ENCODE data around the gene ASPHD2. TPM values are rescaled to one million over a fixed set of nuclear protein-coding genes. Genes with fewer than 3 reads are reported as not detected.

ASPHD2 gene
- polyA plus RNA-seq, 1 of the 3 experiments (the other 2 are of a cell fraction): 2.2 TPM

GRCh38 chr22:26471522-26471921, 42.5 kb downstream of the ASPHD2 start:
- Histone ChIP-seq H3K4me3 (ENCODE audit: low read depth in 2 of 2, low read length in 1 of 2) (no peak overlapping the region), H3K4me1 (ENCODE audit: control insufficient read depth in 1 of 2, insufficient read depth in 2 of 2, low read depth in 1 of 2, low read length in 1 of 2) (peaks cover 0 to 7% of the 10 kb centered on the region in 2 experiments; a peak in 1 of 4 replicates), H4K20me1 (ENCODE audit: insufficient read depth) (no peaks in the 10 kb centered on the region), H3K27ac (ENCODE audit: low read depth in 2 of 2, low read length in 1 of 2) (peak overlapping the region in 1 of 2 experiments; percentile 61; a peak in 2 of 4 replicates), H3K36me3 (replicated peaks in 1 of 2; ENCODE audit: control insufficient read depth in 1 of 2, insufficient read depth in 2 of 2, low read length in 1 of 2) (peaks cover 43 to 78% of the 10 kb centered on the region in 2 experiments), H3K4me2 (peak overlapping the region; percentile 3; the same call in 1 of the 2 replicates), H3K27me3 (ENCODE audit: insufficient read depth) (no peaks in the 10 kb centered on the region), H3K9me3 (no peaks in the 10 kb centered on the region), H3F3A (replicated peaks; ENCODE audit: insufficient read depth) (peaks cover 9% of the 10 kb centered on the region), H3K79me2 (ENCODE audit: insufficient read depth) (no peaks in the 10 kb centered on the region), H3K9me2 (no peaks in the 10 kb centered on the region), H2AFZ (ENCODE audit: low read depth) (no peak overlapping the region), H3K9ac (no peak overlapping the region; the same call in 1 of the 2 replicates)
- no peak for DNase-seq
- TF ChIP-seq JUND (IDR thresholded peaks at IDR 0.05) (peak; percentile 77), TAF1 (IDR thresholded peaks at IDR 0.05; ENCODE audit: borderline replicate concordance, low read depth, low read length) (no peak), NFIC (IDR thresholded peaks at IDR 0.05; ENCODE audit: borderline replicate concordance) (no peak), TCF12 (IDR thresholded peaks at IDR 0.05) (peak; percentile 57), FOSL2 (IDR thresholded peaks at IDR 0.05; ENCODE audit: borderline replicate concordance, low read depth) (peak; percentile 84), PBX3 (IDR thresholded peaks at IDR 0.05) (peak; percentile 59)
- POLR2A ChIA-PET: interaction anchor here (0.6 kb wide), 1 partner anchor 9 kb away, joined by 3 read pairs; no protein-coding TSS in a partner anchor
- CTCF ChIA-PET: interaction anchor here (1.0 to 1.6 kb wide), 2 partner anchors 10 to 104 kb away, joined by 5 read pairs; no protein-coding TSS in a partner anchor
- 0% methylated on average over 1 of the region's 5 CpGs for WGBS (ENCODE audit: low lambda C conversion rate)

DNA sequence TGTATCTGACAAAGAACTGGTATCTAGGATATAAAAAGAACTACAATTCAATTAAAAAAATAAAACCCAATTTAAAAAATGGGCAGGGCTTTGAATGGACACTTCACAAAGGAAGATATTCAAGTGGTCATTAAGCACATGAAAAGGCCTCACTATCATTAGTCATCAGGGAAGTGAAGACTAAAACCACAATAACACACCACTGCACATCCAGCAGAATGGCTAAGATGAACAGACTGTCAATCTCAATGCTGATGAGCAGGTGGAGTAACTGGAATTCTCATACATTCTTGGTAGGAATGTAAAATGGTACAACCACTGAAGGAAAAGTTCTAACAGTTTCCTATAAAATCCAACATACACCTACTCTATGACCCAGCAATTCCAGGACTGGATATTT, 45.6 kb downstream of the ASPHD2 start:
- Histone ChIP-seq H3K4me2 (no peak overlapping the region), H2AFZ (ENCODE audit: low read depth) (no peak overlapping the region), H3K9me3 (no peaks in the 10 kb centered on the region), H3K9me2 (no peaks in the 10 kb centered on the region), H3K36me3 (replicated peaks in 1 of 2; ENCODE audit: control insufficient read depth in 1 of 2, insufficient read depth in 2 of 2, low read length in 1 of 2) (peaks cover 22 to 61% of the 10 kb centered on the region in 2 experiments), H3K27me3 (ENCODE audit: insufficient read depth) (no peaks in the 10 kb centered on the region), H3F3A (replicated peaks; ENCODE audit: insufficient read depth) (peaks cover 9% of the 10 kb centered on the region), H4K20me1 (ENCODE audit: insufficient read depth) (no peaks in the 10 kb centered on the region), H3K4me1 (ENCODE audit: control insufficient read depth in 1 of 2, insufficient read depth in 2 of 2, low read depth in 1 of 2, low read length in 1 of 2) (peaks cover 2 to 7% of the 10 kb centered on the region in 2 experiments; a peak in 3 of 4 replicates), H3K79me2 (ENCODE audit: insufficient read depth) (peaks cover 22% of the 10 kb centered on the region; the same call in 1 of the 2 replicates), H3K27ac (ENCODE audit: low read depth in 2 of 2, low read length in 1 of 2) (no peak overlapping the region), H3K9ac (no peak overlapping the region), H3K4me3 (ENCODE audit: low read depth in 2 of 2, low read length in 1 of 2) (no peak overlapping the region)
- POLR2A ChIA-PET: no interaction called here
- DNase-seq: no peak
- no peak for TF ChIP-seq MEF2A (IDR thresholded peaks at IDR 0.05; ENCODE audit: borderline replicate concordance, low read depth)
- no peak for TF ChIP-seq TAF1 (IDR thresholded peaks at IDR 0.05; ENCODE audit: borderline replicate concordance, low read depth, low read length)
- TF ChIP-seq, protein P1, sequence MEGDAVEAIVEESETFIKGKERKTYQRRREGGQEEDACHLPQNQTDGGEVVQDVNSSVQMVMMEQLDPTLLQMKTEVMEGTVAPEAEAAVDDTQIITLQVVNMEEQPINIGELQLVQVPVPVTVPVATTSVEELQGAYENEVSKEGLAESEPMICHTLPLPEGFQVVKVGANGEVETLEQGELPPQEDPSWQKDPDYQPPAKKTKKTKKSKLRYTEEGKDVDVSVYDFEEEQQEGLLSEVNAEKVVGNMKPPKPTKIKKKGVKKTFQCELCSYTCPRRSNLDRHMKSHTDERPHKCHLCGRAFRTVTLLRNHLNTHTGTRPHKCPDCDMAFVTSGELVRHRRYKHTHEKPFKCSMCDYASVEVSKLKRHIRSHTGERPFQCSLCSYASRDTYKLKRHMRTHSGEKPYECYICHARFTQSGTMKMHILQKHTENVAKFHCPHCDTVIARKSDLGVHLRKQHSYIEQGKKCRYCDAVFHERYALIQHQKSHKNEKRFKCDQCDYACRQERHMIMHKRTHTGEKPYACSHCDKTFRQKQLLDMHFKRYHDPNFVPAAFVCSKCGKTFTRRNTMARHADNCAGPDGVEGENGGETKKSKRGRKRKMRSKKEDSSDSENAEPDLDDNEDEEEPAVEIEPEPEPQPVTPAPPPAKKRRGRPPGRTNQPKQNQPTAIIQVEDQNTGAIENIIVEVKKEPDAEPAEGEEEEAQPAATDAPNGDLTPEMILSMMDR (IDR thresholded peaks at IDR 0.05): no peak
- TF ChIP-seq FOXM1 (IDR thresholded peaks at IDR 0.05; ENCODE audit: low read depth): no peak
- TF ChIP-seq NRF1 (IDR thresholded peaks at IDR 0.05; ENCODE audit: low read depth, low read length): no peak
- TF ChIP-seq, protein P2, sequence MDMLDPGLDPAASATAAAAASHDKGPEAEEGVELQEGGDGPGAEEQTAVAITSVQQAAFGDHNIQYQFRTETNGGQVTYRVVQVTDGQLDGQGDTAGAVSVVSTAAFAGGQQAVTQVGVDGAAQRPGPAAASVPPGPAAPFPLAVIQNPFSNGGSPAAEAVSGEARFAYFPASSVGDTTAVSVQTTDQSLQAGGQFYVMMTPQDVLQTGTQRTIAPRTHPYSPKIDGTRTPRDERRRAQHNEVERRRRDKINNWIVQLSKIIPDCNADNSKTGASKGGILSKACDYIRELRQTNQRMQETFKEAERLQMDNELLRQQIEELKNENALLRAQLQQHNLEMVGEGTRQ (IDR thresholded peaks at IDR 0.05; ENCODE audit: borderline replicate concordance, low read depth, low read length): no peak
- no peak for TF ChIP-seq GATA2 (CRISPR knock-in tag; IDR thresholded peaks at IDR 0.05)
- no peak for TF ChIP-seq NFIC (IDR thresholded peaks at IDR 0.05; ENCODE audit: borderline replicate concordance)
- TF ChIP-seq TCF12 (IDR thresholded peaks at IDR 0.05): no peak
- TF ChIP-seq ZBTB33 (IDR thresholded peaks at IDR 0.05; ENCODE audit: borderline replicate concordance, low read depth): no peak
- TF ChIP-seq IRF3 (IDR thresholded peaks at IDR 0.05; ENCODE audit: low read depth, low read length): no peak
- TF ChIP-seq FOSL2 (IDR thresholded peaks at IDR 0.05; ENCODE audit: borderline replicate concordance, low read depth): no peak
- TF ChIP-seq SIN3A (IDR thresholded peaks at IDR 0.05; ENCODE audit: borderline replicate concordance, low read depth, low read length): no peak
- TF ChIP-seq TEAD4 (IDR thresholded peaks at IDR 0.05; ENCODE audit: borderline replicate concordance, insufficient read depth): no peak
- CTCF ChIA-PET: interaction anchor here (2.1 kb wide), 1 partner anchor 107 kb away, joined by 7 read pairs; no protein-coding TSS in a partner anchor

All from SK-N-SH (cell line).